ENCODE results near the gene KCNMB2.
A peak's percentile ranks its signal among the peaks of the same experiment; 100 is the strongest.

Gene KCNMB2

DNA sequence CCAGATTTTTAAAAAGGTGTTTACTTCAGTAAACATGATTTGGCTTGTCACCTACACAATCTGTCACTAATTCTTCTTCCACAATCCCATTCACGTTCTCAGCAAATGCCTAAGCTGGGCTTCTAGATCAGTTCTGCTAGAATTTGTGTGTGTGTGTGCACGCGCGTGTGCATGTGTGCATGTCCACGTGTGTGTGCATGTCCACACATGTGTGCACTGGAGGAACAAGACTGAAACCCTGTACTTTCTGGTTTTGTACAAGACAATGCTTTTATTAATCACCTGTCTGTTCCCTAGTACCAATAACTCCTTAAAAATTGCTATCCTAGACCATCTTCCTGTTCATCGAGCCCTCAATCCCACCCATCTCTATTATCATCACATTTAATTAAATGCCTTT is 229.2 kb downstream of the KCNMB2 start:
- no peak for DNase-seq

DNA sequence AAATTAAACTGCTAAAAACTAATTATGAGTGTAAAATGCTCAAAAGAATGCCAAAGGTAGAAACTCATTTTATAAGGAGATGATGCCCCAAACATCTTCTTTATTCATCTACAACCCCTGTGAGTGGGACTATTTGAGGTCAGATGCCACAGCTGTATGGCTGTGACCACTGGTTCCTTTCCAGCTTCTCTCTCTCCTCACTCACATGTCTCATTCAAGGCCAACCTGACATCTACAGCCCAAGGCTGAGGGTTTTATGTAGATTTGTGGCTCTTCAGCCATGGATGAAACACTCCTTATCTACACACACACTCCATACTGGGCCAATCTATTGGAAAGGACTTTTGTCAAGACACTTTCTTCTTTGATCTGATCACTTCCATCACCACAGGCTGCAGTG is 231.3 kb downstream of the KCNMB2 start:
- DNase-seq: no peak

DNA sequence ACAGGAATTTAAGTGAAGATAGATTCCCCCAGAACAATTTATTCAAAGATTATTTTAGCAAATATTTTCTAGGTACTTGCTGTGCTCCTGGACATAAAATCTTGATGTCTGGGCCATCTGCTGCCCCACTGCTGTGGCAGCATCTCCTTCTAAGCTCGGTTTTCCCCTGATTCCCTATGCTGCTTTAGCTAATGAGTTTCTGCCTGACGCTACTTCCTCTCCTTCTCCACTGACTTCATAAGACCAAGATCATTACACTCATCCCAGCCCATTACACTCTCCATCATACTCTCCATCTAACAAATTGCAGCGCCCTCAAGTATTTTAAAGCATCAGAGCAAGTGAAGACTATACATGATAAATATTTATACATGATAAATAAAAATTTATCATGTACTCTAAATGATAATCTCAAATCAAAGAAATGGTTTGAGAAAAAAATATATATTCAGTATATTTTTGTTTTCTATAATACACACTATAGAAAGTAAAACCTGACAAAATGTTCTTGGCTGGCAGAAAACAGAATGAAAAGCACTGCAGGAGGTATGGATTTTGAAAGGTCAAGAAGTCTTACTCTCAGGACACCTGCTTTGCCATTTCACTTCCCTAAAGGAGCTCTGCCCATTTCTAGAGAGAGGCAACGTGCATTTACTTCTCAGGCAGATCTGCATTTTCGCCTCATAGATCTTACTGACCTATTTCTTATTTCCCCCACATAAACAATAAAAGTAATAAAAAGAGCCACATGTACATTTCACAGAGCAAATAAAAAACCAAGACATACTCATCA is 232.0 kb downstream of the KCNMB2 start:
- DNase-seq: no peak

DNA sequence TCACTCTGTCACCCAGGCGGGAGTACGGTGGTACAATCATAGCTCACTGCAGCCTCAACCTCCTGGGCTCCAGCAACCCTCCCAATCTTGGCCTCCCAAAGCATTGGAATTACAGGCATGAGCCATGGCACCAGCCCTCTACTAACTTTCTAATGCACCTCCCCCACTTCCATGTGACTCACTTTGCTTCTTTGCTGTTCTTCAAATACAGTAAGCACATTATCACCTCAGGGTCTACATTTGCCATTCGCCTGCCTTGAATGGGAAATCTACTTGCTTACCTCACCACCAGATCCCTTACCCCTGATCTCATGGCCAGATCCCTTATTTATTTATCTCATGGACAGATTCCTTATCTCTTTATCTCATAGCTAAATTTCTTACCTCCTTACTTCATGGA is 235.3 kb downstream of the KCNMB2 start:
- DNase-seq: no peak

DNA sequence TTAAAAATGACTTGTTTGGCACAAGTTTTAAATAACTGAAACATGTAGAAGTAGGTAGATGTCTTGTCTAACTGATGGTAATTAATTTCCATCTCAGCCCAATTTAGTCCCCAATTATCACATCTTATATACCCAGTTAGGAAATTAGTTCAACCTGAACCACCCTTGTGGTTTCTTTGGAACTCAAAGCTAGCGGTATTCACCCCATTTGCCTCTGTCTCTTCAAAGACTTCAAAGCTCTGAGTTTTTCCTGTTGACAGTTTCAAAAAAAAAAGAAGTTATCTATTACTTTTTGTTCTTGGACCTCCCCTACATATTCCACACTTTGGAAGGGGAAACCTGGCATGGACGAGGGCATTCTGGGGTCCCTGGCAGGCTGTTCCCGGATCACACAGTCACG is 236.5 kb downstream of the KCNMB2 start:
- DNase-seq: no peak

DNA sequence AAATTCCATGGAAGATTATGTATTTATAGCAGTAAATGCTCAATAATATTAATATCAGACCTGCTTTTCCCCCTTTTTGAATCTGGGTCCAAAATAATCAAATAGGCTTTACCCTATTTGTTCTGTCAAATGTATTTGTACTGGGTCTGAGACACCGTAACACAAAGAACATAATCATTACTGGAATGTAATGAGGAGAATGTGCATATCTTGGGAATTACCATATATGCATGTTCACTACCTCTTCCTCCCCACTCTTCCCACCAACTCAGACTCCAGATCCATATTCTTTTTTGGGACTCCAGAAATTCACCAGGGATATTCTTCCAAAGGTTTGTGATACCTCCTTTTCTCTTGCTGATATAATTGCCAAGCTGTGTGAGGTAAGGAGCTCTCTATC is 237.1 kb downstream of the KCNMB2 start:
- no peak for DNase-seq

DNA sequence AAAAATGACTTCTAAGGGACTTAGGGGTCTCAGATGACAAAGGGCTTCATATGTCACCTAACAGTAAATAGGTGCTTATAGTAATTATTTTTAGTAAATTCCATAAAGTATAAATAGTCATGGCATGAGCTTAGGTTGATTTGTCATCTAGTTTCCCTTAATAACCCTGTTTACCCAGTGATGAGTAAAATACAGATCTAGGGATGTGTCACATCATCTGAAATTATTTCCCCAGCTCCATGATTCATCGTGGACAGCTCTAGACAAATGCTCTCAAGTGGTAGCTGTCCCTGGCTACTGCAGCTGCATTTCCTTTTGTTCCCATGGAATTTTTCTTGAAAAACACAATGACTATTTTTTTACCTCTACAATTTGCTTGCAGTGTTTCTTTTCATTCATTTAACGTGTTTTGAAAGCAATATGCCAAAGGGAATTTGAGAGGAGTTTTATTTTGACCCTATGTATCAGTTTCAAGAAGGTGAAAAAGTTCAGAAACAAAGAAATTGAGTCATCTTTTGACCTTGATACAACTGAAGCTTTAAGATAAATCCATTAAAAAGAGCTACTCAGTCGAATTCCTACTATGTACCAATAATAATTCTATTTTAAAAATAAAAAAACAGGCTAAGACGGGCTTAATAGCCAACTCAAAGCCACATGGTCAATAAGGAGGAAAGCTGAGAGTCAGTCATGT is 241.6 kb downstream of the KCNMB2 start:
- DNase-seq: peak; percentile 10

DNA sequence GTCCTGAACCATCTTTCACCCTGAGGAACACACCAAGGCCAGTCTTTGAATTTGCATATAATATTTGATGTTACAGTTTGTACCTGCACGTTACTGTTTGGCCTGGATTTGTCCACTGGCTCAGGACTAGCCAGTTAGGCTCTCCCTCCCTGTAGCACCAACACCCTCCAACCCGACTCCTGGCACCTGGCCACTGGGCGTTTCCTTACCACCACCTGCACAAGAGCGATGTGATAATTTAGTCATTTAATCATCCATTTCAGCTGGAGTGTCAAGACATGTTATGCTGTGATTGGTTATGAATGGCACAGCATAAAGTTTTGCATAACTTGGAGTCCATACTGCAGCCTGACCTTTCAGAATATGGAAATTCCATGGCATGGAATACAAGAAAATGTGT is 242.4 kb downstream of the KCNMB2 start:
- no peak for DNase-seq

DNA sequence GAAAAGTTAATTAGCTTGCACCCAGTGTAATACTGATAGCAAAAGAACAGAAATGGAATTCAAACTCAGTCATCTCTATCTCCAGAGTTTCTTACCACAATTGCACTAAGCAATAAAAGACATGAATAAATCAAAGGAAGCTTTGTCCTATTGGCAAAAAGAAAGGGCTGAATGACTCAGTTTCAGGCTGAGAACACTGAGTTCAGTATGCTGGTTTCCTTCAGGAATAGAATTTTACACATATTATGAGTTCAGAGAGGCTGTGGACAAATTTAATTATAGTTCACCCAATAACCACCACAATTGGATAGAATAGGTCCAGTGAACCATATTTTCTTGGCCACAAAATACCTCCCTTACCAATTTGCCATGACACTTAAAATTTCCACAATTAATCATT is 249.7 kb downstream of the KCNMB2 start:
- no peak for DNase-seq

DNA sequence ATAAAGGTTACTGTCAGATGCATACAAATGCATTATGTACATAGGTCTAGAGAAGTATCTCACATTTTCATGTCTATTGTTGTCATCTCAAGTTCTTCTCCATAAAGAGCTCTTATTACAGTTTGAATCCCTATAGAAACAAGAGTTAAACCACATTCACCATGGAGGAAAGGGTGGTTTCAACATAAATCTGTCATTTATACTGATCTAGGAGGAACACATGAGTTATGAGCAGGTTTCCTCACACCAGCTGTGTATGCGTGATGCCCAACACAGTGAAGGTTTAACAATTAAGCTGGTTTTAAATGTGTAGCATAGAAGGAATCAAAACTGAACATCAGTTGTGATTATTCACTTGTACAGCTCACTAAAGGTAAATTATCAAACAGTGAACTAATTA is 251.7 kb downstream of the KCNMB2 start:
- no peak for DNase-seq

DNA sequence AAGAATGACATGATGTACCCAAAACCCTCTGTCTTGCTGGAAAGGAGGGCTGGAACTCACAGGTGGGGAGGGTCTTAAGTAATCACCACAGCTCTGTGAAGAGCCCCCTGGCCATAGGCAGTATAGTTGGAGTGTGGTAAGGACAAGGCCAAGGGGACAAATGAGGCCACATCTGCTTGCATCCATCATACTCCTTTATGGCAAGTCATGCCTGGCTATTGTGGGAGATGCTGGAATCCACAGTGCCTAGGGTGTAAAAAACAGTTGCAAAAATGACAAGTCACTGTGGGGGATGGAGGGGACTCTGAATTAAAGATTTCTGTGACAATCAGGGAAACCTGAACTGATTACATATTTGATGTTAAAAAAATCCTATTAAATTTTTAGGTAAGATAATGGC is 258.5 kb downstream of the KCNMB2 start:
- DNase-seq: no peak

DNA sequence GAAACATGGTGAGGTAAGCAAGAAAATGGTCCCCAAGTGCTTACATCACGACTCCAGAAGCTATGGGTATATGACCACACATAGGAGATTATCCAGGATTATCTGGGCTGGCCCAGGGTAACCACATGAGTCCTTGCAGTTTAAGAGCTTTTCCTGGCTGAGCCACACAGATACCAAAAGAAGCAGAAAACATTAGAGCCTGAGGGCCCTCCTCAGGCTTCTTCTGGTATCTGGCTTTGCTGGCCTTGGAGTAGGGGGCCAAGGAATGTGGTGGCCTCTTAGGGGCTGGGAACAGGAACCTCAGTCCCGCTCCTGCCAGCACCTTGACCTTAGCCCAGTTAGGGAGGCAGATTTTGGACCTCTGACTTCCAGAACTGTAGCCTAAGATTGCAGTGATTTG is 259.1 kb downstream of the KCNMB2 start:
- DNase-seq: no peak

DNA sequence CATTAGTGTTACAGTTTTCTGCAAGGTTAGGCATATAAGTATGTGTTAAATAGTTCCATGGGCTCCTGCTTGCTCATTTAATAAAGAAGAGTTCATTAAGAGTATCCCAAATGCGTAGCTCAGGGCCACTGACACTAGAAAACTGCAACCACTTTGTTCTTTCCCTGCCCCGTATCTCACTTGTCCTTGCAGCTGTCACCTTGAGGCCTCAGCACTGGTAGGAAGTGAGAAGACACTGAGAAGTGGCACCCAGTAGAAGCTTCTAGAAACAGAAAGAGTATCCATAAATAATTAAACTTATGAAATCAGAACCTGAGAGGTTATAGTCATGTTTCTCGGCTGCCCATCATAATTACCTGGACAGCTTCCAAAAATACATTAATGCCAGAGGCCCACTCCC is 266.0 kb downstream of the KCNMB2 start:
- DNase-seq: no peak

DNA sequence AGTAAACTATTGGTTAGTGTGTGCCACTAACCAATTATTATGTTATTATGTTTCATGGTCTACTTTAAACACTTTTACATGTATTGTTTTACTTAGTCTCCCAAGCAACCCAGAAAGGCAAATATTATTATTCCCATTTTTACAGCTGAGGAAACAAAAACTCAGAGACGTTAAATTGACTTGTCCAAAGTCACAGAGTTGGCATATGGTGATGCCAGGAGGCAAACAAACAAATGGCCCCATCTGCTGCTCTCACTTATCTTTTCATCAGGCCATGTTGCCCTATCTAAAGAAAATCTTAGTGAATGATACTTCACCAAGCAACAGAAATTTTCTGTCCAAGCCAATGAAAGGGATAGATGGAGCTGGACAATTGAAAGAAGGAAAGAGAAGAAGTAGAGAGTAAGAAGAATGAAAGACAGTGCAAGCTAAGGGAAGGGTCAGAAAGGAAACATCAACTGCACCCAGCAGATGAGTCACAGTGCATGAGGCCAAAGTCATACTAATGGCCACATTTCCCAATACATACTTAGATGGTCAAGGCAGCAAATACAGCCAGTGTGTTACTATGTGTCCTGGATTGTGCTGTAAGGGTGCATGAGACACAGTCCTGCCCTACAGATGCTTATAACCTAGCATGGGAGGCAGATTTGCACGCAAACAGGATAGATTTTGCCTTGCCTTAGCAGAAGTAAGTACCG is 266.9 kb downstream of the KCNMB2 start:
- DNase-seq: no peak

DNA sequence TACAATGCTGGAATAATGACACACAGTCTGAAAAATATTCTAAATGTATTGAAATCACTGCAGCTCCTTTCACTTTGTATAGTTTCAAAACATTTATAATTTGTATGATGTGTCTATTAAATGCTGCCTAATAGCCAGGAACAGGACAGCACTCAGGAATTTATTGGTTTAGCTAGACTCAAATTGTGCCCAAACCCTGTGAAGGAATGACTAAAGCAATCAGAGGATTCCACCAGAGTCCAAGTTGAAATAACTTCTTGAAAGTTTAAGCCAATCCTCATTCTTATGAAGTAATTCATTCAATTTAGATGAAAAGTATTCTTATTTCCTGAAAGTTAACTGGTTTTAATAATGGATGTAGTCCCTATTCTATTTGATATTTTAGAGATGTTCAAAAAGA is 268.4 kb downstream of the KCNMB2 start:
- no peak for DNase-seq

DNA sequence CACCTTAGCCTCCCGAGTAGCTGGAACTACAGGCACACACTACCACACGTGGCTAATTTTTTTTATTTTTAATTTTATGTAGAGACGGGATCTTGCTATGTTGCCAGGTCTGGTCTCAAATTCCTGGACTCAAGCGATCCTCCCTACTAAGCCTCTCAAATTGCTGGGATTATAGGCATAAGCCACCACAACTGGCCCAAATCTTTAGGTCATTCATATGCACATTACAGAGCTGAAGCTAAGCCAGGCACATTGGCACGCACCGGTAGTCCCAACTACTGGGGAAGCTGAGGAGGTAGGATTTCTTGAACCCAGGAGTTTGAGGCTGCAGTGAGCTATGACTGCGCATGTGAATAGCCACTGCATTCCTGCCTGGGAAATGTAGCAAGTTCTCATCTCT is 269.5 kb downstream of the KCNMB2 start:
- no peak for DNase-seq

DNA sequence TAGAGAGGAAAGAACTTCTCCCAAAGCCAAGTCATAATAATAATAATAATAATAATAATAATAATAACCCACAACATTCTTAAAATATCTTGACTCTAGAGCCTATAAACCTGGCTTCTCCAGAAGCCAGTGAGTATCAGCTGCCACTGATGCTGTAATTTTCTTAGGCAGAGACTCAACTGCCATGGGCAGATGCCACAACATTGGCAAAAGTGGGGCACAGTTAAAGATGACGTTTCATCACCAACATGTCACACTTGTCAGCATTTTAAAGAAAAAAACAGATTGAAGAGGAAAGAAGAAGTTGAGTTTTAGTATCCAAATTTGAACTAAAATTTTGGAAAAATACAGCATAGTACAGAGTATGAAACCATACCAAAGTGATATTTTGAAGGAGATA is 270.4 kb downstream of the KCNMB2 start:
- no peak for DNase-seq

DNA sequence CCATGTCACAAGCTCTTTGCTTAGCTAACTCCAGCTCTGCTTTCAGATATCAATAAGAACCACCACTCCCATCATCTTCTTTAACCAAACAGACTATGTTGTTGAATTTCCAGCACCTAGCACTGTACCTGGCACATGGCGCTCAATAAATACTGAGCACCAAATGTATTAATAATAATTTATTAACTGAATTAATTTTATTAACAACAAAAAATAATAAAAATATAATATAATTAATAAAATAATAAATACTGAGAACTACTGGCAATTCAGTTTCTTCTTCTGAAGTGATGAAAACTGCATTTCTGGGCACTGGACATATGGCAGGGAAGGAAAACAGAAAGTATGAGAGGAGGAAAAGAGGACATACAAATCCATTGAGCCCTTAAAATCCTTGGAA is 271.5 kb downstream of the KCNMB2 start:
- DNase-seq: no peak

DNA sequence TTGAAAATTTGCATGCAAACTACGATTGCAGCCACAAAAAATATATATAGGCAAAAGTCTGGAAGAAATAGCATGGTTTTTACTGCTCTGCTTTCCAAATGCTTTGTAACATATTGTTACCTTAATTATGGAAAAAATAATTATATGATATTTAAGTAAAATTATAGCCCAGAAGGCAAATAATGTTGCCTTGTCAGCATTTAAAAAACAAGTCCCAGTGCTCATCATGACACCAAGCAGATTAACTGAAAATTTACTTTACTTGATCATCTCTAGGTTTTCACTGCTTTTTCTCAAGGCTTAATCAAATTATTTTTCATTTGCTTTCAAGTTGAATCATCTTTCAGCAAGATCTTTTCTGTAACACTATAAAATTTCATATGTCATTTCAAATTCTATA is 272.5 kb downstream of the KCNMB2 start:
- DNase-seq: no peak

DNA sequence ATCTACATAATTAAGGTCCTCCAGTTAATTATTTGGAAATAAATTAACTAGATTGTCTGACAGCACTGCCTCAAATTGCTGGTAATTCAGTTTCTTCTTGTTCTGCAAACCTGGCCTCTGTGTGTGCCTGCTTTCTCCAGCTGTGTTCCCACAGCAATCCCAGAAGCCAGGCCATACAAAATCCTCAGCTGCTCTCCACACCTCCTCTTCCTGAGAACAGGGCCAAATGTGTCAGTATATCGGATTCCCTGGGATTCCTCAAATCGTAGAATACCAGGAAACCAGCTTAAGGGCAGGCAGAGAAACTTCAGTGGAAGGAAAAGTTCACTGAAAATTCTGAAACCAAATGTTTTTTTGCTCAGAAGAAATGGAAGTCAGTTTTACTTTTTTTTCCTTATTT is 273.9 kb downstream of the KCNMB2 start:
- DNase-seq: no peak

DNA sequence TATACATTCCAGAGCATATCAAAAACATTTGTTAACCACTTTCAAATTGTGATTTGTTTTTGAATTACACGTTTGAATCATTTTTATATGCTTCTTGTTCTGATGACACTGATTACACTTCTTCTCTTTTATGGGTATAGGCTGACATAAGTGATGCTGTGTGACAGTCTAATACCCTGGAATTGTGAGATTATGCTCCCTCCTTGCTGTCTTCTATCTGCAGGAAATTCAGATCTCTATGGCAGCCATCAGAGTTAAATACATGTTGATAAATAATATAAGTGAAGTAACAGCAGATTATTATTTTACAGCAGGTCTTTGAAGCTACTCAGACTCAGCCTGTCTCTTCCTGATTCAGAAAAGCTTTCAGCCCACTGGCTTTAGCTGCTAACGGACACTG is 286.5 kb downstream of the KCNMB2 start:
- no peak for DNase-seq

DNA sequence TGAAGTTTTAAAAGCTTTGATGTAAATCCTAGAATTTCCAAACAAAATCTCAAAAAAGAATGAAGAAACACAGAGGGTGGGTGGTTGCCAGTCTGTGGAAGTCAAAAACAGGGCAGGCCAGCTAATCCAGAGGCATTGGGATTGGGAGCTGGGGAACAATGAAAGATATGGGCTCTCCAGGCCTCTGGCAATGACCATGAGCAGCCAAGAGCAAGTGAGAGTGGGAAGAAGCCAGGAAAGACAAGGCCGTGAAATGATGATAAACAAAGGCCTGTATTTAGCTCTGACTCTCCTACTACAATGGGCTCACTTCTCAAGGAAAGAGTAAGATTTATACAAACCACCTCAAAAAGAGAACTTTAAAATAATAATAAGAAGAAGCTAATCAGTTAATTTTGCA is 286.9 kb downstream of the KCNMB2 start:
- DNase-seq: no peak

DNA sequence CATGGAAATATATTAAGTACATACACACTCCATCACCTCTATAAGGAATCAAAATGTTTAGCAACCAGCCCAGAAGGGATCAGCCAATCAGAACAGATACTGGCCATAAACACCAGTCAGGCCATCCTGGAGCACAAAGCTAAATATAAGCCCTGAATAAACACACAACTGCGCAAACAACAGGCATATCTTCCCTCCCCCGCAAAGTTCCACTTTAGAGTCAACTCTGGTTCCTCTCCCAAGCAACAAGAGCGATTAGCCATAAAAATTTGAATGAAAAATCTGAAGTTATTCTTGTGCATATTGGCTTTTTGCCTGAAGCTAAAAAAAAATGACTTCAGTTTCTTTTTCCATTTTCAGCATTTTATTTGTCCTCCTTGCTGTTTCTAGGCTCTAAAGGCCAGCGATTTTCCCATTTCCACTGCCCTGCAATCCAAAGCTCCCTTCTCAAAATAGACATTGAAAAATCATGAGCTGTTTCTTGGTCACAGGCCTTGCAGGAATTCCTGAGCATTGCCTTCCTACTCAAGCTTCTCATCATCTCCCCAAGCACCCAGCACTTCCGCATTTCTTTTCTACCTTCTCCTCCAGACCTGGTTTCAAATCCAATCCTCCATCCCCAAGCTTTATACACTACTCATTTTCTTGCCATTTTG is 287.5 kb downstream of the KCNMB2 start:
- DNase-seq: no peak
